PFSK-1 (cell line): ENCODE measurements around the gene MAP2K7.

Experiments used
- POLR2AphosphoS5 ChIP-seq: IDR thresholded peaks from 2 replicates; pipeline ENCODE4 v1.6.1; 2012; ENCODE audit warnings: low read depth, mild to moderate bottlenecking, control low read depth, low read length, moderate library complexity
- REST ChIP-seq, 2 experiments: IDR thresholded peaks; 2 replicates each; pipeline versions ENCODE4 v1.6.1 to v1.8.0; 2011 to 2012; ENCODE audit warnings: low read depth in 2 of 2, low read length in 2 of 2, control low read depth in 1 of 2, inconsistent platforms in 1 of 2, mild to moderate bottlenecking in 1 of 2, moderate library complexity in 1 of 2; ENCODE audit not compliant: insufficient read depth in 1 of 2

DNA sequence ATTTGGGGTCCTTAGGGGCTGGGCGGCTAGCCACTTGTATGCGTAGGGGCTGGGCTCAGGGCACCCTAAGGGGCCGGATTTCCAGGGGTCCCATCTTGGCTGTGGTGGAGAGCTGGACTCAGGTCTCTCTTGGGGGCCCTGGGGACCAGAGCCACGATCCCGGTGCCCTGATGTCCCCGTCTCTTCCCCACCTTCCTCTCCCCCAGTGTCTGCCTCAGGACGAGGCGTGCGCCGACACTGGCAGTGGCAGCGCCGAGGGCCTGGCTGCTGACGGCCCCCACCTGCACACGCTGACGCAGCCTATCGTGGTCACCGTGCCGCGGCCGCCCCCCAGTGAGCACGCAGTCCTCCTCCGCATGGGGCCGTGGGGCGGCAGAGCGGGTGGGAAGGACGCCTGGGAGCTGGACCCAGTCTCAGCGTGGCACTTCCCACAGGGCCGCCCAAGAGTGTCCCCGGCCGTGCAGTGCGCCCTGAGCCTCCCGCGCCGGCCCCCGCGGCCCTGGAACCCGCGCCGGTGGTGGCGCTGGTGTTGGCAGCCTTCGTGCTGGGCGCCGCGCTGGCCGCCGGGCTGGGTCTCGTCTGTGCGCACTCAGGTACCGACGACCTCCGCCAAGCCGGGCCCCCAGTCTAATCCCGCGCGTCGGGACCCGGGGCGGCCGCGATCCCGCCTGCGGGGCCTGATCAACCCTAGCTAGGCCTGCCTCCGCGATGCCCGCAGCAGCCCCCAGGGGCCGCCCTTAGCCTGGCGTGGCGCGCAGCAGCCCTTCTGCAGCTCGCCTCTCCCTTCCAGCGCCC, 13.8 kb downstream of the MAP2K7 start:
- no peak for TF ChIP-seq POLR2AphosphoS5
- TF ChIP-seq REST (IDR thresholded peaks at IDR 0.05; ENCODE audit: insufficient read depth in 1 of 2, low read depth in 2 of 2, low read length in 2 of 2) = no peak
